ENCODE data around the gene TSR1. TPM values are rescaled to one million over a fixed set of nuclear protein-coding genes. Genes with fewer than 3 reads are reported as not detected.

The TSR1 gene
- total RNA-seq, 1 experiment from 2014 or later = 74.3 TPM

GRCh38 chr17:2377659-2378058 lies 41.4 kb upstream of the TSR1 start (continued):
- TF ChIP-seq E2F1 (CRISPR knock-in tag; IDR thresholded peaks at IDR 0.05) = no peak
- TF ChIP-seq CREB1 (CRISPR knock-in tag; IDR thresholded peaks at IDR 0.05) = no peak

GRCh38 chr17:2376107-2376506 lies 39.9 kb upstream of the TSR1 start:
- no peaks in the 10 kb centered on the region for H3K9me3 Mint-ChIP-seq
- no peaks in the 10 kb centered on the region for H3K4me1 Mint-ChIP-seq
- ChIA-PET POLR2A (interaction anchor here (0.6 to 1.0 kb wide), 2 partner anchors 9 to 40 kb away, joined by 3 read pairs; no protein-coding TSS in a partner anchor), CTCF (interaction anchor here (0.9 kb wide), 1 partner anchor 40 kb away, joined by 4 read pairs; no protein-coding TSS in a partner anchor)
- H3K4me3 Mint-ChIP-seq = no peak overlapping the region
- no peak overlapping the region for H3K27ac Mint-ChIP-seq
- no peaks in the 10 kb centered on the region for H3K27me3 Mint-ChIP-seq (ENCODE audit: low read depth)
- H3K36me3 Mint-ChIP-seq = peaks cover 9% of the 10 kb centered on the region; the same call in 1 of the 2 replicates
- no peak for DNase-seq (ENCODE audit: low spot score)
- no peak for TF ChIP-seq ZNF532 (CRISPR knock-in tag; IDR thresholded peaks at IDR 0.05; ENCODE audit: borderline replicate concordance)
- TF ChIP-seq ZSCAN18 (CRISPR knock-in tag; IDR thresholded peaks at IDR 0.05) = no peak
- no peak for TF ChIP-seq GTF2I (CRISPR knock-in tag; conservative IDR thresholded peaks at IDR 0.05)
- no peak for TF ChIP-seq ATF3 (CRISPR knock-in tag; conservative IDR thresholded peaks at IDR 0.05)
- TF ChIP-seq FOXK1 (CRISPR knock-in tag; IDR thresholded peaks at IDR 0.05) = no peak
- TF ChIP-seq MAX (CRISPR knock-in tag; IDR thresholded peaks at IDR 0.05) = no peak
- no peak for TF ChIP-seq CREM (CRISPR knock-in tag; IDR thresholded peaks at IDR 0.05)
- TF ChIP-seq SMAD4 (CRISPR knock-in tag; IDR thresholded peaks at IDR 0.05) = no peak
- no peak for TF ChIP-seq NR2C2 (CRISPR knock-in tag; IDR thresholded peaks at IDR 0.05)
- TF ChIP-seq GABPB1 (CRISPR knock-in tag; IDR thresholded peaks at IDR 0.05) = no peak
- peak; percentile 19 for ATAC-seq

- POLR2A ChIA-PET = no interaction called here
- CTCF ChIA-PET = interaction anchor here (1.2 kb wide), 1 partner anchor 23 kb away, joined by 3 read pairs; no protein-coding TSS in a partner anchor
- Mint-ChIP-seq H3K9me3 (no peaks in the 10 kb centered on the region), H3K36me3 (peaks cover 9% of the 10 kb centered on the region; the same call in 1 of the 2 replicates), H3K4me1 (peaks cover under 1% of the 10 kb centered on the region), H3K4me3 (no peak overlapping the region), H3K27ac (no peak overlapping the region), H3K27me3 (ENCODE audit: low read depth) (no peaks in the 10 kb centered on the region)
- DNase-seq (ENCODE audit: low spot score) (no peak), ATAC-seq (no peak)
- TF ChIP-seq IRF2 (CRISPR knock-in tag; IDR thresholded peaks at IDR 0.05; ENCODE audit: borderline replicate concordance, low read depth) (no peak), GRHL2 (CRISPR knock-in tag; IDR thresholded peaks at IDR 0.05; ENCODE audit: insufficient replicate concordance, severe bottlenecking) (no peak), HMGA2 (CRISPR knock-in tag; IDR thresholded peaks at IDR 0.05) (no peak), STAT6 (CRISPR knock-in tag; conservative IDR thresholded peaks at IDR 0.05; ENCODE audit: low read depth) (no peak), MLX (CRISPR knock-in tag; IDR thresholded peaks at IDR 0.05) (no peak), JUN (CRISPR knock-in tag; IDR thresholded peaks at IDR 0.05) (no peak), TP53 (CRISPR knock-in tag; IDR thresholded peaks at IDR 0.05) (no peak), ESRRA (CRISPR knock-in tag; IDR thresholded peaks at IDR 0.05; ENCODE audit: borderline replicate concordance) (no peak)
Measured at GRCh38 chr17:2375406-2375805, 39.1 kb upstream of the TSR1 start.
